ACC112 (cell line): ENCODE measurements around the gene CGB1.
A peak's percentile ranks its signal among the peaks of the same experiment; 100 is the strongest.
"Not testable (repeated sequence)": the region's sequence is repeated elsewhere in the genome, so short reads cannot be mapped to it uniquely, and the experiment has no call there.

Experiments used
- H2AFZ ChIP-seq: fragments of 200-600 bp; sonication (generic); one replicate; pipeline ENCODE4 v1.6.0; 2017; ENCODE audit warnings: antibody characterized with exemption, low read length; ENCODE audit not compliant: unreplicated experiment
- H3K27ac ChIP-seq: fragments of 200-600 bp; sonication (generic); 2 replicates; pipeline ENCODE4 v1.5.1; 2014; ENCODE audit warnings: low read depth, mild to moderate bottlenecking, antibody characterized with exemption, low read length, moderate library complexity
- H3K27me3 ChIP-seq: fragments of 200-600 bp; sonication (generic); 2 replicates; pipeline ENCODE4 v1.6.1; 2014; ENCODE audit warnings: mild to moderate bottlenecking, antibody characterized with exemption, low read length, moderate library complexity, mixed read lengths; ENCODE audit not compliant: insufficient read depth
- H3K36me3 ChIP-seq: fragments of 200-600 bp; sonication (generic); 2 replicates; pipeline ENCODE4 v1.6.1; 2016; ENCODE audit warnings: mild to moderate bottlenecking, antibody characterized with exemption, low read length, moderate library complexity, mixed read lengths; ENCODE audit not compliant: insufficient read depth
- H3K4me1 ChIP-seq: fragments of 200-600 bp; sonication (generic); one replicate; pipeline ENCODE4 v1.6.1; 2016; ENCODE audit warnings: low read length, mixed read lengths; ENCODE audit not compliant: insufficient read depth, unreplicated experiment, control insufficient read depth
- H3K4me3 ChIP-seq: fragments of 200-600 bp; sonication (generic); 2 replicates; pipeline ENCODE4 v1.5.1; 2014; ENCODE audit warnings: mild to moderate bottlenecking, low read depth, low read length
- H3K79me2 ChIP-seq: fragments of 200-600 bp; sonication (generic); one replicate; pipeline ENCODE4 v1.6.0; 2016; ENCODE audit warnings: low read length; ENCODE audit not compliant: control insufficient read depth, unreplicated experiment, insufficient read depth

Gene CGB1

GRCh38 chr19:49036815-49037214 lies at the start of gene CGB1:
CGB1 (minus strand) TSS chr19:49036895; CDS start chr19:49036711, 184 bp downstream.
- not testable (repeated sequence) for H3K4me3 ChIP-seq, H3K79me2 ChIP-seq, H3K27me3 ChIP-seq, H3K36me3 ChIP-seq, H3K27ac ChIP-seq, H2AFZ ChIP-seq, H3K4me1 ChIP-seq

GRCh38 chr19:49086296-49086695 lies 49.6 kb upstream of the CGB1 start:
- Histone ChIP-seq H3K27me3 (no peaks in the 10 kb centered on the region), H3K4me3 (peak overlapping the region; percentile 85), H3K27ac (peak overlapping the region; percentile 79; the same call in 1 of the 2 replicates), H3K79me2 (peaks cover 49% of the 10 kb centered on the region), H3K36me3 (peaks cover 17% of the 10 kb centered on the region), H3K4me1 (peaks cover 4% of the 10 kb centered on the region), H2AFZ (no peak overlapping the region)

- H3K36me3 ChIP-seq, result peaks cover 16% of the 10 kb centered on the region
Measured at GRCh38 chr19:49085868-49086232, 49.2 kb upstream of the CGB1 start.

GRCh38 chr19:49085020-49085867 lies 48.5 kb upstream of the CGB1 start, which contains the start of gene SNRNP70:
SNRNP70 (plus strand) TSS chr19:49085451; CDS start chr19:49086415, 964 bp downstream.
- Histone ChIP-seq H3K4me1 (peaks cover 4% of the 10 kb centered on the region), H3K27me3 (no peaks in the 10 kb centered on the region), H3K4me3 (peak within 1 kb of the TSS; percentile 85), H3K36me3 (peaks cover 11% of the 10 kb centered on the region), H3K79me2 (peaks cover 42% of the 10 kb centered on the region), H2AFZ (no peak within 1 kb of the TSS), H3K27ac (peak within 1 kb of the TSS; percentile 79)

More at GRCh38 chr19:49085868-49086232, 49.2 kb upstream of the CGB1 start:
- Histone ChIP-seq H3K27me3 (no peaks in the 10 kb centered on the region), H3K79me2 (peaks cover 48% of the 10 kb centered on the region), H3K4me3 (peak overlapping the region; percentile 85), H2AFZ (no peak overlapping the region), H3K4me1 (peaks cover 4% of the 10 kb centered on the region), H3K27ac (peak overlapping the region; percentile 79)

- Histone ChIP-seq H3K36me3 (peaks cover 9% of the 10 kb centered on the region; the same call in 1 of the 2 replicates), H3K27me3 (no peaks in the 10 kb centered on the region), H2AFZ (no peak overlapping the region), H3K4me3 (peak overlapping the region; percentile 85), H3K4me1 (peaks cover 4% of the 10 kb centered on the region), H3K27ac (peak overlapping the region; percentile 79; the same call in 1 of the 2 replicates), H3K79me2 (peaks cover 36% of the 10 kb centered on the region)
Measured at GRCh38 chr19:49084206-49085019, 47.7 kb upstream of the CGB1 start.

- Histone ChIP-seq H2AFZ (no peak overlapping the region), H3K27ac (no peak overlapping the region), H3K4me1 (no peaks in the 10 kb centered on the region), H3K4me3 (no peak overlapping the region), H3K36me3 (no peaks in the 10 kb centered on the region), H3K79me2 (peaks cover 9% of the 10 kb centered on the region), H3K27me3 (no peaks in the 10 kb centered on the region)
Measured at GRCh38 chr19:49081273-49081672, 44.6 kb upstream of the CGB1 start.

- H3K27ac ChIP-seq, result no peak overlapping the region
- no peaks in the 10 kb centered on the region for H3K27me3 ChIP-seq
- H3K36me3 ChIP-seq, result no peaks in the 10 kb centered on the region
- no peak overlapping the region for H2AFZ ChIP-seq
- no peak overlapping the region for H3K4me3 ChIP-seq
- H3K4me1 ChIP-seq, result no peaks in the 10 kb centered on the region
- peaks cover under 1% of the 10 kb centered on the region for H3K79me2 ChIP-seq
Measured at GRCh38 chr19:49080392-49080791, 43.7 kb upstream of the CGB1 start.

- not testable (repeated sequence) for H3K4me1 ChIP-seq, H3K27ac ChIP-seq, H3K4me3 ChIP-seq, H3K36me3 ChIP-seq, H2AFZ ChIP-seq, H3K79me2 ChIP-seq
- peaks cover 21% of the 10 kb centered on the region for H3K27me3 ChIP-seq
Measured at GRCh38 chr19:49074869-49075268, 38.2 kb upstream of the CGB1 start.

- Histone ChIP-seq H3K4me3 (no peak overlapping the region), H3K79me2 (no peaks in the 10 kb centered on the region), H2AFZ (no peak overlapping the region), H3K36me3 (no peaks in the 10 kb centered on the region), H3K27ac (no peak overlapping the region), H3K27me3 (peaks cover 21% of the 10 kb centered on the region), H3K4me1 (no peaks in the 10 kb centered on the region)
Measured at GRCh38 chr19:49073514-49074378, 37.1 kb upstream of the CGB1 start.
